ENCODE data around the gene DTNBP1. TPM values are rescaled to one million over a fixed set of nuclear protein-coding genes. Genes with fewer than 3 reads are reported as not detected.

The DTNBP1 gene
- total RNA-seq, 1 experiment from 2014 or later: 20.7 TPM

- DNase-seq: no peak
- Mint-ChIP-seq H3K4me1 (ENCODE audit: low read depth, unreplicated experiment) (peaks cover 6% of the 10 kb centered on the region), H3K36me3 (ENCODE audit: insufficient read depth, unreplicated experiment) (peaks cover 92% of the 10 kb centered on the region), H3K27me3 (ENCODE audit: insufficient read depth, unreplicated experiment) (no peaks in the 10 kb centered on the region), H3K4me3 (ENCODE audit: unreplicated experiment) (no peak overlapping the region), H3K9me3 (ENCODE audit: unreplicated experiment) (peaks cover 7% of the 10 kb centered on the region), H3K27ac (ENCODE audit: unreplicated experiment) (no peak overlapping the region)
- intact Hi-C loops (cut with micrococcal nuclease; ENCODE audit: unreplicated experiment): no loop called here
- no peaks in the 10 kb centered on the region for H3K4me1 ChIP-seq
- TF ChIP-seq CTCF (IDR thresholded peaks at IDR 0.05; ENCODE audit: insufficient read depth in 1 of 2, low read depth in 1 of 2, low read length in 1 of 2, severe bottlenecking in 1 of 2, unreplicated experiment in 1 of 2): no peak
- no peaks in the 10 kb centered on the region for H3K9me3 ChIP-seq
- POLR2A ChIA-PET: no interaction called here
- H3K36me3 ChIP-seq (ENCODE audit: control insufficient read depth, insufficient read depth, low read length): no peaks in the 10 kb centered on the region; the same call in 1 of the 2 replicates
- CTCF ChIA-PET: no interaction called here
- H3K4me3 ChIP-seq (ENCODE audit: low read depth, low read length): no peak overlapping the region
- no peaks in the 10 kb centered on the region for H3K27me3 ChIP-seq (replicated peaks; ENCODE audit: control insufficient read depth, insufficient read depth, low read length)
- no TSS peak for BruUV-seq (replicated peaks)
Measured at GRCh38 chr6:15520626-15521203, 142.1 kb downstream of the DTNBP1 start.

- Mint-ChIP-seq H3K27ac (ENCODE audit: unreplicated experiment) (no peak overlapping the region), H3K4me3 (ENCODE audit: unreplicated experiment) (no peak overlapping the region), H3K9me3 (ENCODE audit: unreplicated experiment) (no peaks in the 10 kb centered on the region), H3K36me3 (ENCODE audit: insufficient read depth, unreplicated experiment) (peaks cover 89% of the 10 kb centered on the region), H3K4me1 (ENCODE audit: low read depth, unreplicated experiment) (no peaks in the 10 kb centered on the region), H3K27me3 (ENCODE audit: insufficient read depth, unreplicated experiment) (no peaks in the 10 kb centered on the region)
- ChIA-PET CTCF (no interaction called here), POLR2A (no interaction called here)
- intact Hi-C loops (cut with micrococcal nuclease; ENCODE audit: unreplicated experiment): loop anchor here (5.0 kb wide), 1 partner anchor 103 kb away; no protein-coding TSS in a partner anchor
- TF ChIP-seq CTCF (IDR thresholded peaks at IDR 0.05; ENCODE audit: insufficient read depth in 1 of 2, low read depth in 1 of 2, low read length in 1 of 2, severe bottlenecking in 1 of 2, unreplicated experiment in 1 of 2): no peak
- Histone ChIP-seq H3K9me3 (no peaks in the 10 kb centered on the region), H3K27me3 (replicated peaks; ENCODE audit: control insufficient read depth, insufficient read depth, low read length) (no peaks in the 10 kb centered on the region), H3K4me3 (ENCODE audit: low read depth, low read length) (no peak overlapping the region), H3K4me1 (no peaks in the 10 kb centered on the region), H3K36me3 (ENCODE audit: control insufficient read depth, insufficient read depth, low read length) (no peaks in the 10 kb centered on the region; the same call in 1 of the 2 replicates)
- BruUV-seq (replicated peaks): no TSS peak
- DNase-seq: no peak
Measured at GRCh38 chr6:15519681-15520080, 143.1 kb downstream of the DTNBP1 start.

- no TSS peak for BruUV-seq (replicated peaks)
- Histone ChIP-seq H3K27me3 (replicated peaks; ENCODE audit: control insufficient read depth, insufficient read depth, low read length) (no peaks in the 10 kb centered on the region), H3K36me3 (ENCODE audit: control insufficient read depth, insufficient read depth, low read length) (no peaks in the 10 kb centered on the region; the same call in 1 of the 2 replicates), H3K9me3 (no peaks in the 10 kb centered on the region), H3K4me3 (ENCODE audit: low read depth, low read length) (no peak overlapping the region), H3K4me1 (no peaks in the 10 kb centered on the region)
- TF ChIP-seq CTCF (IDR thresholded peaks at IDR 0.05; ENCODE audit: insufficient read depth in 1 of 2, low read depth in 1 of 2, low read length in 1 of 2, severe bottlenecking in 1 of 2, unreplicated experiment in 1 of 2): no peak
- ChIA-PET POLR2A (no interaction called here), CTCF (no interaction called here)
- intact Hi-C loops (cut with micrococcal nuclease; ENCODE audit: unreplicated experiment): loop anchor here (5.0 kb wide), 1 partner anchor 103 kb away; no protein-coding TSS in a partner anchor
- no peak overlapping the region for H3K4me3 Mint-ChIP-seq (ENCODE audit: unreplicated experiment)
- H3K4me1 Mint-ChIP-seq (ENCODE audit: low read depth, unreplicated experiment): no peaks in the 10 kb centered on the region
- H3K36me3 Mint-ChIP-seq (ENCODE audit: insufficient read depth, unreplicated experiment): peaks cover 92% of the 10 kb centered on the region
- H3K27ac Mint-ChIP-seq (ENCODE audit: unreplicated experiment): no peak overlapping the region
- H3K9me3 Mint-ChIP-seq (ENCODE audit: unreplicated experiment): no peaks in the 10 kb centered on the region
- DNase-seq: peak in 1 of 2 experiments; percentile 7
- H3K27me3 Mint-ChIP-seq (ENCODE audit: insufficient read depth, unreplicated experiment): no peaks in the 10 kb centered on the region
Measured at GRCh38 chr6:15518878-15519277, 143.9 kb downstream of the DTNBP1 start.

Measured in Caco-2 (cell line).